HCT116 (cell line): Measurements from ENCODE around the gene ZNF282. TPM values are rescaled to one million over a fixed set of nuclear protein-coding genes. Genes with fewer than 3 reads are reported as not detected.

ENCODE experiments used
- ATAC-seq: fragments of 200-7000 bp; cut with Tn5 transposase; 2 replicates; pipeline ENCODE4 v1.9.1; 2020; ENCODE audit warnings: mild to moderate bottlenecking, moderate library complexity
- BruUV-seq: library from RNA; stranded (reverse); fragments of 400-500 nt; replicated peaks from 2 replicates; lab custom pipeline; 2021; lab: Mats Ljungman, UMichigan
- CTCF ChIA-PET: fragments of 300-600 bp; sonication (Branson Sonifier 250); formaldehyde crosslinking; loops from one replicate; lab custom pipeline; 2021; ENCODE audit warnings: antibody characterized with exemption; lab: Charles Lee
- POLR2A ChIA-PET: fragments of 300-600, 350-600 bp; sonication (Branson Sonifier 250); formaldehyde crosslinking; loops from one replicate; lab custom pipeline; 2021; ENCODE audit warnings: antibody characterized with exemption; lab: Charles Lee
- RAD21 ChIA-PET, 2 experiments: fragments of 300-600 bp; sonication (Branson Sonifier 250); formaldehyde crosslinking; loops; one replicate each; lab custom pipeline; 2023; ENCODE audit warnings: low total read pairs in 2 of 2; ENCODE audit not compliant: uncharacterized antibody in 2 of 2, unreplicated experiment in 2 of 2, low non-redundant PET in 1 of 2; lab: Charles Lee
- DNase-seq: peaks from one replicate; pipeline ENCODE4 v3.0.0-alpha.2; 2010; ENCODE audit warnings: low read depth, low spot score
- H2AFZ ChIP-seq: fragments of 200-600 bp; shearing (Covaris generic), sonication (generic); 2 replicates; pipeline ENCODE4 v1.6.1; 2017; ENCODE audit warnings: low read depth, mixed run types, mixed read lengths, antibody characterized with exemption, low read length; ENCODE audit not compliant: poor library complexity, severe bottlenecking
- H3K27ac ChIP-seq: 2 replicates; pipeline ENCODE4 v1.5.1; 2012; ENCODE audit warnings: low read depth, low read length
- H3K27me3 ChIP-seq: fragments of 200-600 bp; sonication (generic); 2 replicates; pipeline ENCODE4 v1.6.1; 2016; ENCODE audit warnings: mixed run types, low read length, mixed read lengths; ENCODE audit not compliant: insufficient read depth
- H3K36me3 ChIP-seq, 2 experiments: fragments of 200-500 bp in 1 of 2; fragments of 200-600 bp in 1 of 2; sonication (Bioruptor generic) in 1 of 2; sonication (generic) in 1 of 2; 2 replicates each; pipeline versions ENCODE4 v1.5.1 to v1.6.1; 2014 to 2016; ENCODE audit warnings: low read length in 2 of 2, inconsistent platforms in 1 of 2, mixed read lengths in 1 of 2, mixed run types in 1 of 2; ENCODE audit not compliant: insufficient read depth in 2 of 2, control insufficient read depth in 1 of 2
- H3K4me1 ChIP-seq, 2 experiments: fragments of 200-600 bp in 1 of 2; sonication (generic) in 1 of 2; 2 replicates each; pipeline versions ENCODE4 v1.5.1 to v1.6.1; 2012 to 2017; ENCODE audit warnings: low read length in 2 of 2, inconsistent platforms in 1 of 2, mild to moderate bottlenecking in 1 of 2, mixed read lengths in 1 of 2, mixed run types in 1 of 2, moderate library complexity in 1 of 2; ENCODE audit not compliant: insufficient read depth in 2 of 2, control insufficient read depth in 1 of 2
- H3K4me2 ChIP-seq: fragments of 200-600 bp; sonication (generic); 2 replicates; pipeline ENCODE4 v1.6.1; 2017; ENCODE audit warnings: mixed run types, low read length, mixed read lengths
- H3K4me3 ChIP-seq, 2 experiments: fragments of 200-600 bp in 1 of 2; sonication (generic) in 1 of 2; replicated peaks in 1 of 2; 2 replicates each; pipeline ENCODE4 v1.5.1; 2011 to 2016; ENCODE audit warnings: low read length in 2 of 2, control low read depth in 1 of 2, low read depth in 1 of 2, mild to moderate bottlenecking in 1 of 2, mixed read lengths in 1 of 2, mixed run types in 1 of 2
- H3K79me2 ChIP-seq: fragments of 200-600 bp; sonication (generic); 2 replicates; pipeline ENCODE4 v1.6.1; 2017; ENCODE audit warnings: mild to moderate bottlenecking, mixed run types, low read length, moderate library complexity, mixed read lengths; ENCODE audit not compliant: insufficient read depth
- H3K9ac ChIP-seq: fragments of 200-600 bp; sonication (generic); 2 replicates; pipeline ENCODE4 v1.6.1; 2016; ENCODE audit warnings: low read length, mixed read lengths
- H3K9me2 ChIP-seq: fragments of 200-600 bp; sonication (generic), shearing (Covaris generic); 2 replicates; pipeline ENCODE4 v1.6.1; 2017; ENCODE audit warnings: mixed run types, mild to moderate bottlenecking, moderate library complexity; ENCODE audit not compliant: insufficient read depth
- H3K9me3 ChIP-seq, 2 experiments: fragments of 200-500 bp in 1 of 2; fragments of 200-600 bp in 1 of 2; sonication (Bioruptor generic) in 1 of 2; sonication (generic) in 1 of 2; 2 replicates each; pipeline ENCODE4 v1.6.1; 2014 to 2017; ENCODE audit warnings: low read length in 2 of 2, mixed read lengths in 2 of 2, inconsistent platforms in 1 of 2, low read depth in 1 of 2, mild to moderate bottlenecking in 1 of 2, mixed run types in 1 of 2, moderate library complexity in 1 of 2; ENCODE audit not compliant: control insufficient read depth in 1 of 2, insufficient read depth in 1 of 2
- H4K20me1 ChIP-seq: fragments of 200-600 bp; sonication (generic), shearing (Covaris generic); 2 replicates; pipeline ENCODE4 v1.6.1; 2017; ENCODE audit warnings: mixed run types, mild to moderate bottlenecking, moderate library complexity; ENCODE audit not compliant: insufficient read depth
- CBX3 ChIP-seq: IDR thresholded peaks from 2 replicates; pipeline ENCODE4 v1.6.1; 2012; ENCODE audit warnings: low read depth
- CEBPB ChIP-seq: IDR thresholded peaks from 2 replicates; pipeline ENCODE4 v1.6.1; 2012; ENCODE audit warnings: low read depth
- EGR1 ChIP-seq: IDR thresholded peaks from 2 replicates; pipeline ENCODE4 v1.6.1; 2012; ENCODE audit warnings: low read depth
- ELF1 ChIP-seq: IDR thresholded peaks from 2 replicates; pipeline ENCODE4 v1.6.1; 2012; ENCODE audit warnings: low read depth, borderline replicate concordance
- EZH2 ChIP-seq: fragments of 200-600 bp; sonication (generic); IDR thresholded peaks from 2 replicates; pipeline ENCODE4 v1.6.1; 2017; ENCODE audit warnings: antibody characterized with exemption, mixed run types
- EZH2phosphoT487 ChIP-seq: fragments of 200-600 bp; IDR thresholded peaks from 2 replicates; pipeline ENCODE4 v1.6.1; 2018; ENCODE audit warnings: antibody characterized with exemption, borderline replicate concordance
- FOSL1 ChIP-seq: IDR thresholded peaks from 2 replicates; pipeline ENCODE4 v1.6.1; 2012; ENCODE audit warnings: low read depth
- JUND ChIP-seq: IDR thresholded peaks from 2 replicates; pipeline ENCODE4 v1.6.1; 2012
- MAX ChIP-seq: IDR thresholded peaks from 2 replicates; pipeline ENCODE4 v1.6.1; 2012
- RAD21 ChIP-seq: IDR thresholded peaks from 2 replicates; pipeline ENCODE4 v1.6.1; 2012; ENCODE audit warnings: low read depth, mild to moderate bottlenecking
- SIN3A ChIP-seq: IDR thresholded peaks from 2 replicates; pipeline ENCODE4 v1.6.1; 2012; ENCODE audit warnings: low read depth
- SP1 ChIP-seq: IDR thresholded peaks from 2 replicates; pipeline ENCODE4 v1.6.1; 2012; ENCODE audit warnings: low read depth
- SRF ChIP-seq: IDR thresholded peaks from 2 replicates; pipeline ENCODE4 v1.6.1; 2012; ENCODE audit warnings: low read depth
- TCF7L2 ChIP-seq: IDR thresholded peaks from 2 replicates; pipeline ENCODE4 v1.7.0; 2011; ENCODE audit warnings: borderline replicate concordance, inconsistent platforms; ENCODE audit not compliant: insufficient read depth, insufficient read length; ENCODE audit errors: extremely low read depth
- ZBTB33 ChIP-seq: IDR thresholded peaks from 2 replicates; pipeline ENCODE4 v1.6.1; 2011; ENCODE audit warnings: mild to moderate bottlenecking, low read length, moderate library complexity; ENCODE audit not compliant: insufficient replicate concordance; ENCODE audit errors: extremely low read depth
- ZFX ChIP-seq: fragments of 450-650 bp; IDR thresholded peaks from 2 replicates; pipeline ENCODE4 v1.6.1; 2017
- ZNF274 ChIP-seq: fragments of 200-500 bp; sonication (Bioruptor generic); IDR thresholded peaks from 2 replicates; pipeline ENCODE4 v1.6.1; 2014; ENCODE audit warnings: mild to moderate bottlenecking, low read depth, low read length, inconsistent platforms
- intact Hi-C: fragments of 100-400 bp; cut with micrococcal nuclease; formaldehyde crosslinking; loops from 2 replicates; pipeline ENCODE4 v1.10.0; 2022
- total RNA-seq: library from RNA; stranded (reverse); gene quantifications from one replicate; pipeline ENCODE4 v1.2.1, GENCODE V29; 2021; ENCODE audit not compliant: unreplicated experiment
- TF ChIP-seq, protein P1 (sequence below): IDR thresholded peaks from 2 replicates; pipeline ENCODE4 v1.6.1; 2012
- TF ChIP-seq, protein P2 (sequence below): IDR thresholded peaks from 2 replicates; pipeline ENCODE4 v1.6.1; 2012; ENCODE audit warnings: low read depth

ZNF282 gene
- total RNA-seq, 1 experiment from 2014 or later: 30.4 TPM

DNA sequence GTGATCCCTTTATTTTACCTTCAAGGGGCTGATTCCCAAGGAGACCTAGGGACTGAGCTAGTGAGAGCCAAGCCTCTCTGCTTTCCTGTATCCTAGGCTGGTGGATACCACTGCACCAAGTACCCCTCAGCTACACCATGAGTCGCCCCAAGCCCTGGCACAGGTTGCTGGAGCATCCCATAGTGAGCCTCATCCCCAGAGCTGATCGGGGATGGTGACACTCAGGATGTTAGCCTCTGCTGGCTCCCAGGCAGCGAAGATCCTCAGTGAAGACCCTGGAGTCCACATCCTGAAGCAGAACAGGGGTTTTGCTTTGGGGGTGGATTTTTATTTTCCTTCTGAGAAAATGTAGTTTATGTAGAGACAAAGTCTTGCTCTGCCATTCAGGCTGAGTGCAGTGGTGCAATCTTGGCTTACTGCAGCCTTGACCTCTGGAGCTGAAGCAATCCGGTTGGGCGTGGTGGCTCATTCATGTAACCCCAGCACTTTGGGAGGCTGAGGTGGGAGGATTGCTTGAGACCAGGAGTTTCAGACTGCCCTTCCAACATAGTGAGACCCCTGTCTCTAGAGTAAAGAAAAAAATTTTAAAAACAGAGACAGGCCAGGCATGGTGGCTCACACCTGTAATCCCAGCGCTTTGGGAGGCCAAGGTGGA lies 31.6 kb downstream of the ZNF282 start:
- ChIA-PET POLR2A (no interaction called here), CTCF (no interaction called here), RAD21 (no interaction called here)
- H3K4me3 ChIP-seq: no peak overlapping the region
- no peaks in the 10 kb centered on the region for H3K27me3 ChIP-seq
- H3K36me3 ChIP-seq: peaks cover 0 to 14% of the 10 kb centered on the region in 2 experiments; a peak in 3 of 4 replicates
- intact Hi-C loops: no loop called here
- no peak for TF ChIP-seq SP1
- TF ChIP-seq RAD21: no peak
- no peak for TF ChIP-seq CEBPB
- TF ChIP-seq ZFX: no peak
- TF ChIP-seq, protein P1, sequence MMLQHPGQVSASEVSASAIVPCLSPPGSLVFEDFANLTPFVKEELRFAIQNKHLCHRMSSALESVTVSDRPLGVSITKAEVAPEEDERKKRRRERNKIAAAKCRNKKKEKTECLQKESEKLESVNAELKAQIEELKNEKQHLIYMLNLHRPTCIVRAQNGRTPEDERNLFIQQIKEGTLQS: no peak
- TF ChIP-seq EZH2: no peak
- no peak for TF ChIP-seq JUND
- no peak for TF ChIP-seq ELF1
- TF ChIP-seq TCF7L2: no peak
- TF ChIP-seq FOSL1: no peak
- no peak for TF ChIP-seq ZBTB33
- TF ChIP-seq, protein P2, sequence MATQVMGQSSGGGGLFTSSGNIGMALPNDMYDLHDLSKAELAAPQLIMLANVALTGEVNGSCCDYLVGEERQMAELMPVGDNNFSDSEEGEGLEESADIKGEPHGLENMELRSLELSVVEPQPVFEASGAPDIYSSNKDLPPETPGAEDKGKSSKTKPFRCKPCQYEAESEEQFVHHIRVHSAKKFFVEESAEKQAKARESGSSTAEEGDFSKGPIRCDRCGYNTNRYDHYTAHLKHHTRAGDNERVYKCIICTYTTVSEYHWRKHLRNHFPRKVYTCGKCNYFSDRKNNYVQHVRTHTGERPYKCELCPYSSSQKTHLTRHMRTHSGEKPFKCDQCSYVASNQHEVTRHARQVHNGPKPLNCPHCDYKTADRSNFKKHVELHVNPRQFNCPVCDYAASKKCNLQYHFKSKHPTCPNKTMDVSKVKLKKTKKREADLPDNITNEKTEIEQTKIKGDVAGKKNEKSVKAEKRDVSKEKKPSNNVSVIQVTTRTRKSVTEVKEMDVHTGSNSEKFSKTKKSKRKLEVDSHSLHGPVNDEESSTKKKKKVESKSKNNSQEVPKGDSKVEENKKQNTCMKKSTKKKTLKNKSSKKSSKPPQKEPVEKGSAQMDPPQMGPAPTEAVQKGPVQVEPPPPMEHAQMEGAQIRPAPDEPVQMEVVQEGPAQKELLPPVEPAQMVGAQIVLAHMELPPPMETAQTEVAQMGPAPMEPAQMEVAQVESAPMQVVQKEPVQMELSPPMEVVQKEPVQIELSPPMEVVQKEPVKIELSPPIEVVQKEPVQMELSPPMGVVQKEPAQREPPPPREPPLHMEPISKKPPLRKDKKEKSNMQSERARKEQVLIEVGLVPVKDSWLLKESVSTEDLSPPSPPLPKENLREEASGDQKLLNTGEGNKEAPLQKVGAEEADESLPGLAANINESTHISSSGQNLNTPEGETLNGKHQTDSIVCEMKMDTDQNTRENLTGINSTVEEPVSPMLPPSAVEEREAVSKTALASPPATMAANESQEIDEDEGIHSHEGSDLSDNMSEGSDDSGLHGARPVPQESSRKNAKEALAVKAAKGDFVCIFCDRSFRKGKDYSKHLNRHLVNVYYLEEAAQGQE: no peak
- TF ChIP-seq CBX3: no peak
- no peak for TF ChIP-seq EGR1
- TF ChIP-seq SRF: no peak
- no peak for TF ChIP-seq EZH2phosphoT487
- TF ChIP-seq ZNF274: no peak
- no peak for TF ChIP-seq SIN3A
- TF ChIP-seq MAX: no peak
- ATAC-seq: no peak
- no peak for DNase-seq
- H3K4me1 ChIP-seq: peaks cover 0 to 5% of the 10 kb centered on the region in 2 experiments; a peak in 1 of 4 replicates
- no peaks in the 10 kb centered on the region for H3K9me3 ChIP-seq
- H3K27ac ChIP-seq: no peak overlapping the region
- H3K9me2 ChIP-seq: no peaks in the 10 kb centered on the region
- no peaks in the 10 kb centered on the region for H4K20me1 ChIP-seq
- H3K9ac ChIP-seq: no peak overlapping the region
- H3K79me2 ChIP-seq: no peaks in the 10 kb centered on the region
- BruUV-seq: no TSS peak
- H3K4me2 ChIP-seq: no peak overlapping the region
- H2AFZ ChIP-seq: no peak overlapping the region
